Body of pancreas (tissue), 4 donors: ENCODE measurements around the gene HOXD13. TPM values are rescaled to one million over a fixed set of nuclear protein-coding genes. Genes with fewer than 3 reads are reported as not detected.

Experiments
- ATAC-seq: fragments of 150-250 bp; one replicate; pipeline ENCODE4 v1.9.1; 2016
- DNase-seq, 4 donors: peaks; one replicate each; pipeline ENCODE4 v3.0.0-alpha.2; 2019
- H3K27ac ChIP-seq, 4 donors: fragments of 200-600 bp; sonication (generic); 1 replicate in 3 of 4; 2 replicates in 1 of 4; pipeline versions ENCODE4 v1.5.1 to v1.6.1; 2016 to 2019; ENCODE audit warnings: mild to moderate bottlenecking in 1 of 4, mixed read lengths in 1 of 4, moderate library complexity in 1 of 4
- H3K27me3 ChIP-seq, 2 donors: fragments of 200-600 bp; sonication (generic); one replicate each; pipeline ENCODE4 v1.6.0; 2016; ENCODE audit warnings: mild to moderate bottlenecking in 1 of 2
- H3K36me3 ChIP-seq, 2 donors: fragments of 200-600 bp; sonication (generic); replicated peaks in 1 of 2; 2 replicates each; pipeline ENCODE4 v1.5.1; 2016; ENCODE audit warnings: low read depth in 2 of 2; ENCODE audit not compliant: insufficient read depth in 1 of 2
- H3K4me1 ChIP-seq: fragments of 200-600 bp; sonication (generic); one replicate; pipeline ENCODE4 v1.6.0; 2016
- H3K4me3 ChIP-seq, 2 donors: fragments of 200-600 bp; sonication (generic); 1 replicate in 1 of 2; 2 replicates in 1 of 2; pipeline ENCODE4 v1.5.1; 2016 to 2019
- H3K9me3 ChIP-seq, 3 donors: fragments of 200-600 bp; sonication (generic); 1 replicate in 2 of 3; 2 replicates in 1 of 3; pipeline ENCODE4 v1.5.1; 2016
- CTCF ChIP-seq, 7 experiments: fragments of 450-650 bp in 4 of 7; fragments of 200-600 bp in 3 of 7; sonication (generic) in 3 of 7; IDR thresholded peaks; one replicate each; pipeline ENCODE4 v1.5.1; 2016 to 2019; ENCODE audit warnings: antibody characterized with exemption in 7 of 7
- POLR2A ChIP-seq, 3 donors: fragments of 450-650 bp; IDR thresholded peaks; one replicate each; pipeline ENCODE4 v1.6.1; 2016; ENCODE audit warnings: antibody characterized with exemption in 3 of 3, mild to moderate bottlenecking in 2 of 3
- WGBS, 2 donors: methylation state at CpG; one replicate each; pipeline ENCODE4 v1.1.5; 2017; 5-methylcytosine and 5-hydroxymethylcytosine counted together
- intact Hi-C: fragments of 100-400 bp; cut with DNase I; formaldehyde crosslinking; loops from one replicate; pipeline ENCODE4 v1.15.1; 2023
- total RNA-seq, 2 donors: library from RNA; depleted of rRNA; stranded (reverse); fragments of >200 nt; gene quantifications; one replicate each; pipeline ENCODE4 v1.1.0, GENCODE V29; 2016

HOXD13 gene
- not detected for total RNA-seq

- intact Hi-C loops, result no loop called here
- Histone ChIP-seq H3K27ac (no peak within 1 kb of the TSS), H3K4me3 (no peak within 1 kb of the TSS), H3K27me3 (peaks cover 5 to 67% of the 10 kb centered on the region in 2 donors), H3K36me3 (no peaks in the 10 kb centered on the region), H3K9me3 (no peaks in the 10 kb centered on the region), H3K4me1 (peaks cover 33% of the 10 kb centered on the region)
- no peak for TF ChIP-seq POLR2A (IDR thresholded peaks at IDR 0.05)
- no peak for TF ChIP-seq CTCF (IDR thresholded peaks at IDR 0.05)
- ATAC-seq (no peak), DNase-seq (no peak)
- WGBS, 2 donors, result 3 to 12% methylated on average over 33 to 76 of the region's 95 CpGs
These were observed at the start of gene HOXD13 for GRCh38 chr2:176092270-176093144. HOXD13 (plus strand) TSS chr2:176092721; CDS start chr2:176092891, 170 bp downstream.

GRCh38 chr2:176056406-176056805 is 36.1 kb upstream of the HOXD13 start:
- Histone ChIP-seq H3K27me3 (no peaks in the 10 kb centered on the region), H3K4me3 (no peak overlapping the region), H3K9me3 (no peaks in the 10 kb centered on the region), H3K4me1 (no peaks in the 10 kb centered on the region), H3K36me3 (no peaks in the 10 kb centered on the region), H3K27ac (no peak overlapping the region)
- intact Hi-C loops, result no loop called here
- WGBS, 2 donors, result 10 to 21% methylated on average over 1 of the region's 1 CpG
- ATAC-seq, result no peak
- TF ChIP-seq CTCF (IDR thresholded peaks at IDR 0.05) (no peak), POLR2A (IDR thresholded peaks at IDR 0.05) (no peak)
- DNase-seq, result no peak

GRCh38 chr2:176063958-176064357 is 28.6 kb upstream of the HOXD13 start:
- ATAC-seq (no peak), DNase-seq (no peak)
- TF ChIP-seq POLR2A (IDR thresholded peaks at IDR 0.05), result no peak
- TF ChIP-seq CTCF (IDR thresholded peaks at IDR 0.05), result no peak
- Histone ChIP-seq H3K9me3 (no peaks in the 10 kb centered on the region), H3K36me3 (no peaks in the 10 kb centered on the region), H3K27me3 (peaks cover 0 to 25% of the 10 kb centered on the region in 2 donors), H3K27ac (no peak overlapping the region), H3K4me3 (no peak overlapping the region), H3K4me1 (peaks cover 21% of the 10 kb centered on the region)
- WGBS, 2 donors, result 31 to 40% methylated on average over 2 of the region's 2 CpGs
- intact Hi-C loops, result no loop called here

GRCh38 chr2:176066645-176067588 is 25.6 kb upstream of the HOXD13 start:
- no peaks in the 10 kb centered on the region for H3K9me3 ChIP-seq
- WGBS, 2 donors, result 5 to 7% methylated on average over 37 to 56 of the region's 56 CpGs
- TF ChIP-seq POLR2A (IDR thresholded peaks at IDR 0.05), result no peak
- TF ChIP-seq CTCF (IDR thresholded peaks at IDR 0.05), result no peak
- H3K4me3 ChIP-seq, result no peak overlapping the region
- intact Hi-C loops, result no loop called here
- H3K36me3 ChIP-seq, result no peaks in the 10 kb centered on the region
- no peak for DNase-seq
- ATAC-seq, result no peak
- peaks cover 0 to 44% of the 10 kb centered on the region in 2 donors for H3K27me3 ChIP-seq
- peaks cover 25% of the 10 kb centered on the region for H3K4me1 ChIP-seq
- no peak overlapping the region for H3K27ac ChIP-seq
